Stimulated activated CD8-positive, alpha-beta memory T cell treated with anti-CD3 and anti-CD28 coated beads, Interleukin-12 subunit alpha, Interleukin-12 subunit beta, amount 100 ng/mL, for 24 hours (primary cell): ENCODE measurements around the gene PYURF.

Experiments used
- DNase-seq: peaks from one replicate; pipeline ENCODE4 v3.0.0-alpha.2; 2020; ENCODE audit errors: extremely low read depth

Gene PYURF

DNA sequence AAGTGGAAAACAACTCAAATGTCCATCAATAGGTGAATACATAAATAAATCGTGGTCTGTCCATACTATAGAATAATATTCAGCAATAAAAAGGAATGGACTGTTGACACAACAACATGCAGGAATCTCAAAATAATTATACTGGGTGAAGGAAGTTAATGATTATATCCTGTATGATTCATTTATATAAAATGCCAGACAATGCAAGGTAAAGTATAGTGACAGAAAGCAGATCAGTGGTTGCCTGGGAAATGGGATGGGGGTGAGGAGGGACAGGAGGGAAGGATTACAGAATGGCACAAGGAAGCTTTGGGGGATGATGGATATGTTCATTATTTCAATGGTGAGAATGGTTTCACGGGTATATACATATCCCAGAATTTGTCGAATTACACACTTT is 12.3 kb downstream of the PYURF start:
- DNase-seq: no peak

DNA sequence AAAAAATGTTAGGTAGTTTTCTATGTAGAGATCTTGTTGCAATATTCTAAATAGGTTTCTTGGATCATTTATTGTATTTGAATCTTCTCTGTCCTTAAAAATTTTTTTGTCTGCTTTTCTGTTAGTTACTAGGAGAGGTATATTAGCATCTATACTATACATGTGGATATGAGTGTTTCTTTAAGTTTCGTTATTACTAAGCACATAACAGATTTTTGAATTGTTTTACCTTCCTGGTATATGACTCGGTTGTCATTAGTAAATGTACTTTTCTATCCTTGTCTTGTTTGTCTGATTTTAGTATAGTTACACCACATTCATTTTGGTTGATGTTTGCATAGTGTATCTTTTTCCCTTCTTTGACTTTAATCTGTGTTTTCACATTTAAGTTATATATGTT is 20.2 kb downstream of the PYURF start:
- no peak for DNase-seq

DNA sequence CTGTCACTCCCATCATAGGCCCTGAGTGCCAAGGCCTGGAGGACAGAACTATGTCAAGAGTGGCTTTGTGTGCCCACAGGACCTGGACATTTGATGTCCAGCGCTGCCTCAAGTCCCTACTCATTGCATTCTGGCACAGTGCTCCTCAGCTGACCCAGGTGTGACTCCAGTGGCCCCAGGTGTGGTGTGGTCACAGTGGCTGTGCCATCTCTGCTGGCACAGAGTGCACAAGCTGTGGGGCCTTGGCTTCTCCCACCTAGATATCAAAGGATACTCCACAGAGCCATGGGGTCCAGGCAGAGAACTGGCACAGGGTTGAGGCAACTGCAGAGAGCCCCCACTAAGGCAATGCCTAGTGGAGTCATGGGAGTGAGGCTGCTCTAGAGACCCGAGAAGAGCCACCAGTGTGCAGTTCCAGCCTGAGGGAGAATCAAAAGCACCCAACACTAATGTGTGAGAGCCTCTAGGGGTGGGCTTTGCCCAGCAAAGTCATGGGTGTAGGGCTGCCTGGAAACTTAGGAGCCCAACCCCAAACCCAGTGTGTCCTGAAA is 25.6 kb downstream of the PYURF start:
- DNase-seq: no peak

DNA sequence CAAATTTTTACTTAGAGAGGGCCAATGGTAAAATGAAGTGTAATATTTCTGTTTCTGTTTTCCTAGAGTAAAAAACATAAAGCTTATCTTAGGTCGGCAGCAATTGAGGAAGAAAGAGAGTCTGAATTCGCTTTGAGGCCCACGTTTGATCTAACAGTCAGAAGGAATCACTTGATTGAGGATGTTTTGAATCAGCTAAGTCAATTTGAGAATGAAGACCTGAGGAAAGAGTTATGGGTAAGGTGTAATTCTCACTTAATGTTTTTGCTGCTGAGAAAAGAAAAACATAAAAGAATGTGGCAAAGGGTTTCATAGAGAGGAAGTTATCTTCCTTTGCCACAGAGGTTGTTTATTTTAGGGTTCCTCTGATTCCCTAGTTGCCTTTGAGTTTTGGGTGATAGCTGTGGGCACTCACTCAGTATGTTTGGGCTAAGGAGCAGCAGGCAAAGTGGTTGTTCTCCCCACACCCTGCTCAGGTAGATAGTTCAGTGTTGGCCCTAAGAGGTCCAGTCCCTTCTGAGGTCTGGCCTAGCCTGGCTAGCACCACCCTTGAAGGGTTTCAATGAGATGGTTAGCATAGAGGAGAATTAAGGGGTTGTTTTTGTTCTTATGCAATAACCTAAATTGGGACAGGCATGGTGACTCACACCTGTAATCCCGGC is 34.3 kb downstream of the PYURF start:
- no peak for DNase-seq

DNA sequence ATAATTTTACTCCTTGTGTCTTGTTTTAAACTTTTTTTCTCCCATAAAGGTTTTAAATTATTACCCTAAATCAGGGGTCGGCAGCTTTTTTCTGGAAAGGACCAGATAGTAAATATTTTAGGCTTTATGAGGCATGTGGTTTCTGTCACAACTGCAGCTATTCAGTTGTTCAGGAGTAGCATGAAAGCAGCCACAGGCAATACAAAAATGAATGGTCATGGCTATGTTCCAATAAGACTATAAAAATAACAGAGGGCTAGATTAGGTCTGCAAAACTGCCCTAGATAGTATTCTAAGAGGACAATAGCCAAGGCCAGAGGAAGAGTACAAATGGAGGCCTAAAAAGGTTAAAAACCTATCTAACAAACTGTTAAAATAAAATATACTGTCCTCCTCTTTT is 42.0 kb downstream of the PYURF start:
- no peak for DNase-seq

DNA sequence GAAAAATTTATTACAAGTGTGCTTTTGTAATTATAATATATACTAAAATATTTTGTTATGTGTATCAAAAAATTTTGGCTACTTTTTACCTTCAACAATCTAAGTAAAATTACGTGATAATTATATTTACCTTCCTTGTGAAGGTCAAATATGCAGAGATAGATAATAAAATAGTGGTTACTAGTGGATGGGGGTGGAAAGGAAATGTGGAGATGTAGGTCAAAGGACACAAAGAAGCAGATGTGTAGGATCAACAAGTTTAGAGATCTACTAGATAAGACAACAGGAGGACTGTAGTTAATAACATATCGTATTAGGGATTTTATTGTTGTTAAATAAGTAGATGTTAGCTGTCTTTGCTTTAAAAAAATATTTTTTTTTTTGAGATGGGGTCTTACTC is 45.3 kb downstream of the PYURF start:
- no peak for DNase-seq

DNA sequence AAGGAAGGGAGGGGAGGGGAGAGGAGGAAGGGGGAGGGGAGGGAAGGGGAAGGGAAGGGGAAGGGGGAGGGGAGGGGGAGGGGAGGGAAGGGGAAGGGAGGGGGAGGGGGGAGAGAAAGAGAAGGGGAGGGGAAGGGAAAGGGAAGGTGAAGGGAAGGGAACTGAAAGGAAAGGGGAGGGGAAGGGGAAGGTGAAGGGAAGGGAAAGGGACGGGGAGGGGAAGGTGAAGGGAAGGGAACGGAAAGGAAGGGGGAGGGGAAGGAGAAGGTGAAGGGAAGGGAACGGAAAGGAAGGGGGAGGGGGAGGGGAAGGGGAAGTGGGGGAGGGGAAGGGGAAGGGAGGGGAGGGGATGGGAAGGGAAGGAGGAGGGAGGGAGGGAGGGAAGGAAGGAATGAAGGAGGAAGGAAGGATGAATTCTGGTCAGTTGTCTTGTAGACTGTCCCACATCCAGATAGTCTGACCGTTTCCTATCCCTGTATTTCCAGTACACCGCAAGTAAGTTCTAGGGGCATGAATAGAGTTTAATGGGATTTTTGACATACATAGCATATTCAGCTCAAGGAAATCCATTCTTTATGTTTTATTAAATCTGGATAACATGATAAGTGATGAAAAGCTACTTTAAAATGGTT is 46.2 kb downstream of the PYURF start:
- no peak for DNase-seq
